ENCODE results near the gene IL17RB. TPM values are rescaled to one million over a fixed set of nuclear protein-coding genes. Genes with fewer than 3 reads are reported as not detected.

The IL17RB gene
- total RNA-seq, 1 donor from 2014 or later = not detected

DNA sequence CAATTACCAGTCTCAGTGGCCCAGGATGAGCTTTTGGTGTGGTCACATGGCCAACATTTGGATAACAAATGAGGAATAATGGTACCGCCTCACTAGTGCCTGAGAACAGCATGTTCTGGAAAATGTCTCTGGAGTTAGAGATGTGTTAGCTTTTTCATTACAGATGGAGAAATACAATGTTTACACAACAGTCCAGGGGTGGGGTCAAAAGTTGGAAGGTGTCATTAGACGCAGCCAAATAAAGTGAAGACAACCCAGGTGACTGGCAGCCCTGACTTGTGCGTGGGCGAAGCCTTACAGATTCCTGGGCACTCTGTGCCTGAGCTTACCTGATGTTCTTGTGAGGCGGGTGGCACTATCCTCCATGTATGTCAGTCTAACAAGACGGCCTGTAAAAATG is 12.8 kb downstream of the IL17RB start:
- H3K9me3 ChIP-seq = no peaks in the 10 kb centered on the region
- TF ChIP-seq POLR2A (IDR thresholded peaks at IDR 0.05) (no peak), POLR2AphosphoS5 (IDR thresholded peaks at IDR 0.05; ENCODE audit: insufficient read depth in 1 of 2, low read depth in 1 of 2) (no peak)
- TF ChIP-seq, protein P1, sequence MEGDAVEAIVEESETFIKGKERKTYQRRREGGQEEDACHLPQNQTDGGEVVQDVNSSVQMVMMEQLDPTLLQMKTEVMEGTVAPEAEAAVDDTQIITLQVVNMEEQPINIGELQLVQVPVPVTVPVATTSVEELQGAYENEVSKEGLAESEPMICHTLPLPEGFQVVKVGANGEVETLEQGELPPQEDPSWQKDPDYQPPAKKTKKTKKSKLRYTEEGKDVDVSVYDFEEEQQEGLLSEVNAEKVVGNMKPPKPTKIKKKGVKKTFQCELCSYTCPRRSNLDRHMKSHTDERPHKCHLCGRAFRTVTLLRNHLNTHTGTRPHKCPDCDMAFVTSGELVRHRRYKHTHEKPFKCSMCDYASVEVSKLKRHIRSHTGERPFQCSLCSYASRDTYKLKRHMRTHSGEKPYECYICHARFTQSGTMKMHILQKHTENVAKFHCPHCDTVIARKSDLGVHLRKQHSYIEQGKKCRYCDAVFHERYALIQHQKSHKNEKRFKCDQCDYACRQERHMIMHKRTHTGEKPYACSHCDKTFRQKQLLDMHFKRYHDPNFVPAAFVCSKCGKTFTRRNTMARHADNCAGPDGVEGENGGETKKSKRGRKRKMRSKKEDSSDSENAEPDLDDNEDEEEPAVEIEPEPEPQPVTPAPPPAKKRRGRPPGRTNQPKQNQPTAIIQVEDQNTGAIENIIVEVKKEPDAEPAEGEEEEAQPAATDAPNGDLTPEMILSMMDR (IDR thresholded peaks at IDR 0.05) = no peak
- no peak overlapping the region for H3K27ac ChIP-seq
- H3K4me3 ChIP-seq = no peak overlapping the region
- no peaks in the 10 kb centered on the region for H3K4me1 ChIP-seq
- peaks cover 0 to 19% of the 10 kb centered on the region in 2 donors for H3K36me3 ChIP-seq
- intact Hi-C loops (cut with DNase I) = no loop called here
- no peaks in the 10 kb centered on the region for H3K27me3 ChIP-seq
- no peak for DNase-seq (ENCODE audit: extremely low spot score in 2 of 2)

DNA sequence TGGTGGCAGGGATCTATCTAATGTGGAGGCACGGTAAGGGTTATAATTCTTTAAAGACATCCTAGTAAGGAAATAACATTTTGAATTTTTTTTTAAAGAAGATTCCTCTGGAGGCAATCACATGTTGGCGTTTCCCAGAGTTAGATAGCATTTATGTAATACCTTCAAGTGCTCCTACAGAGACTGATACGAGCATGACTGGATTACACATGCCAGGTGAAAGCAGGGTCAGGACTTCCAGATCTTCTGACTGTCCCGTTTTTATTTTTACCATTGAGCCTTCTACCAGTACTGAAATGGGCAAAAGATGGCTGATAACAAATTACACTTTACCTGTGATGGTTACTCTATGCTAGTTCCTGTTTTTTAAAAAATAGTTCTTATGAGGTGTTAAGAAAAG is 13.8 kb downstream of the IL17RB start:
- no peaks in the 10 kb centered on the region for H3K9me3 ChIP-seq
- no peak for TF ChIP-seq POLR2AphosphoS5 (IDR thresholded peaks at IDR 0.05; ENCODE audit: insufficient read depth in 1 of 2, low read depth in 1 of 2)
- TF ChIP-seq, protein P1 (IDR thresholded peaks at IDR 0.05) = no peak
- TF ChIP-seq POLR2A (IDR thresholded peaks at IDR 0.05) = no peak
- no peak overlapping the region for H3K4me3 ChIP-seq
- no peak overlapping the region for H3K27ac ChIP-seq
- no peaks in the 10 kb centered on the region for H3K4me1 ChIP-seq
- peaks cover 0 to 29% of the 10 kb centered on the region in 2 donors for H3K36me3 ChIP-seq
- DNase-seq (ENCODE audit: extremely low spot score in 2 of 2) = no peak
- intact Hi-C loops (cut with DNase I) = no loop called here
- no peaks in the 10 kb centered on the region for H3K27me3 ChIP-seq

DNA sequence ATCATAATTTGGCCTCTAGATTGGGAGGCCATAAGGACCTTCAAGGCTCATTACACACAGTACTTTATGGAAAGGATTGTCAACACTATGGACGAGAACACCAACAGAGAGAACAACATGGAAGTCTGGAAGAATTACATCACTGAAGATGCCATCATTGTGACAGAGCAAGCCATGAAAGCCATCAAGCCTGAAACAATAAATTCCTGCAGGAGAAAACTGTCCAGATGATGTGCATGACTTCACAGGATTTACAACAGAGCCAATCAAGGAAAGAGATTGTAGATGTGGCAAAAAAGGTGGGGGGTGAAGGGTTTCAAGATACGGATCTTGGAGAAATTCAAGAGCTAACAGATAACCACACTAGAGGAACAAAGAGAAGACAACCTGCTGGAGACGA is 15.9 kb downstream of the IL17RB start:
- Histone ChIP-seq H3K27ac (no peak overlapping the region), H3K27me3 (no peaks in the 10 kb centered on the region), H3K4me1 (no peaks in the 10 kb centered on the region), H3K9me3 (no peaks in the 10 kb centered on the region), H3K4me3 (no peak overlapping the region), H3K36me3 (peaks cover 0 to 43% of the 10 kb centered on the region in 2 donors)
- DNase-seq (ENCODE audit: extremely low spot score in 2 of 2) = no peak
- no peak for TF ChIP-seq POLR2A (IDR thresholded peaks at IDR 0.05)
- TF ChIP-seq POLR2AphosphoS5 (IDR thresholded peaks at IDR 0.05; ENCODE audit: insufficient read depth in 1 of 2, low read depth in 1 of 2) = no peak
- TF ChIP-seq, protein P1 (IDR thresholded peaks at IDR 0.05) = no peak
- intact Hi-C loops (cut with DNase I) = no loop called here

DNA sequence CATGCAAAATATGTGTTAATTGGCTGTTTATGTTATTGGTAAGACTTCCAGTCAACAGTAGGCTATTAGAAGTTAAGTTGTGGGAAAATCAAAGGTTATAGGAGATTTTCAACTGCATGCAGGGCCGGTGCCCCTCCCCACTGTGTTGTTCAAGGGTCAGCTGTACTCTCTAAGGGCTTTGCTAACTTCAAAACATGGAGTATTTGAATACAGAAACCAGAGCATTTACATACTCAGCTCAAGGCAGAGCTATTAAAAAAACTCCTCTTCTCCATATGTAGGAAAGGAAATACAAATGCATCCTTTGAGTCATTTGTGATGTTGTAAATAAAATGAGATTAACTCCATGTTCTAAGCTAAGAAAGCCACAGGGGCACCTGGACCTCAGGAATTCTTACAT is 16.8 kb downstream of the IL17RB start:
- intact Hi-C loops (cut with DNase I) = no loop called here
- H3K9me3 ChIP-seq = no peaks in the 10 kb centered on the region
- no peaks in the 10 kb centered on the region for H3K4me1 ChIP-seq
- peaks cover 0 to 46% of the 10 kb centered on the region in 2 donors for H3K36me3 ChIP-seq
- H3K27ac ChIP-seq = no peak overlapping the region
- H3K27me3 ChIP-seq = no peaks in the 10 kb centered on the region
- TF ChIP-seq POLR2AphosphoS5 (IDR thresholded peaks at IDR 0.05; ENCODE audit: insufficient read depth in 1 of 2, low read depth in 1 of 2) (no peak), POLR2A (IDR thresholded peaks at IDR 0.05) (no peak)
- TF ChIP-seq, protein P1 (IDR thresholded peaks at IDR 0.05) = no peak
- no peak for DNase-seq (ENCODE audit: extremely low spot score in 2 of 2)
- H3K4me3 ChIP-seq = no peak overlapping the region

DNA sequence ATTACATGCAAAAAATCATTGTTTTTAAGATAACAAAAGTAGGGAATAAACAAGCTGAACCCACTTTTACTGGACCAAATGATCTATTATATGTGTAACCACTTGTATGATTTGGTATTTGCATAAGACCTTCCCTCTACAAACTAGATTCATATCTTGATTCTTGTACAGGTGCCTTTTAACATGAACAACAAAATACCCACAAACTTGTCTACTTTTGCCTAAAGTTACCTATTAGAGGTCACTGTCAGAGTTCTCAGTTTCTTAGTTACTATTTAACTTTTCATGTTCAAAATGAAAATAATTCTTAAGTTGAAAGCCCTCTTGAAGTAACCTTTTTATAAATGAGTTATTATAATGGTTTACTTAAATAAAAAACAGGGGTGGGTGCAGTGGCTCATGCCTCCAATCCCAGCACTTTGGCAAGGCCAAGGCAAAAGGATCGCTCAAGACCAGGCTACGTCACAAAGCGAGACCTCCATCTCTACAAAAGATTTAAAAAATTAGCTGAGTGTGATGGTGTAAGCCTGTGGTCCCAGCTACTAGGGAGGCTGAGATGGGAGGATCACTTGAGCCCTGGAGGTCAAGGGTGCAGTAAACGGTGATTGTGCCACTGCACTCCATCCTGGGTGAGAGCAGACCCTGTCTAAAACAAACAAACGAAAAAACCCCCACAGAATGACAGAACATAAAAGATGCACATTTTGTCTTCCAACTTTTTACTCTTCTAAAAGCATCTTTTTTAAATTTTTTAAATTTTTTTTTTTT is 19.5 kb downstream of the IL17RB start:
- no peak for TF ChIP-seq POLR2A (IDR thresholded peaks at IDR 0.05)
- TF ChIP-seq, protein P1 (IDR thresholded peaks at IDR 0.05) = no peak
- no peak for TF ChIP-seq POLR2AphosphoS5 (IDR thresholded peaks at IDR 0.05; ENCODE audit: insufficient read depth in 1 of 2, low read depth in 1 of 2)
- H3K36me3 ChIP-seq = peaks cover 0 to 65% of the 10 kb centered on the region in 2 donors

More for the DNA sequence above, 19.5 kb downstream of the IL17RB start:
- Histone ChIP-seq H3K27ac (no peak overlapping the region), H3K27me3 (no peaks in the 10 kb centered on the region), H3K4me3 (no peak overlapping the region), H3K9me3 (no peaks in the 10 kb centered on the region), H3K4me1 (no peaks in the 10 kb centered on the region)
- intact Hi-C loops (cut with DNase I) = no loop called here
- no peak for DNase-seq (ENCODE audit: extremely low spot score in 2 of 2)
